Keratinocyte (primary cell): ENCODE results near the gene SPATC1L. TPM values are rescaled to one million over a fixed set of nuclear protein-coding genes. Genes with fewer than 3 reads are reported as not detected.

Source experiments
- DNase-seq: peaks from one replicate; pipeline ENCODE4 v3.0.0-alpha.2; 2011; ENCODE audit warnings: low read depth, missing footprints, low spot score
- FAIRE-seq: peaks from 2 replicates; lab custom pipeline; 2011; peaks lifted over from hg19 to GRCh38; lab: Jason Lieb, UNC
- H2AFZ ChIP-seq: 2 replicates; pipeline ENCODE4 v1.6.0; 2012; ENCODE audit warnings: low read length, control low read depth, inconsistent platforms; ENCODE audit not compliant: control insufficient read depth
- H3K27ac ChIP-seq: 2 replicates; pipeline ENCODE4 v1.5.1; 2011; ENCODE audit warnings: low read length; ENCODE audit not compliant: control insufficient read depth, insufficient read depth
- H3K27me3 ChIP-seq: 3 replicates; pipeline ENCODE4 v1.6.0; 2011; ENCODE audit warnings: low read length; ENCODE audit not compliant: control insufficient read depth, insufficient read depth; ENCODE audit errors: extremely low read depth
- H3K36me3 ChIP-seq, 2 experiments: 2 replicates in 1 of 2; 3 replicates in 1 of 2; pipeline ENCODE4 v1.5.1; 2011; ENCODE audit warnings: low read length in 2 of 2, mild to moderate bottlenecking in 1 of 2; ENCODE audit not compliant: control insufficient read depth in 2 of 2, insufficient read depth in 2 of 2; ENCODE audit errors: extremely low read depth in 1 of 2
- H3K4me1 ChIP-seq: 3 replicates; pipeline ENCODE4 v1.5.1; 2011; ENCODE audit warnings: low read length; ENCODE audit not compliant: control insufficient read depth, insufficient read depth; ENCODE audit errors: extremely low read depth
- H3K4me2 ChIP-seq: 3 replicates; pipeline ENCODE4 v1.6.0; 2011; ENCODE audit warnings: low read depth, low read length; ENCODE audit not compliant: control insufficient read depth, insufficient read depth; ENCODE audit errors: extremely low read depth
- H3K4me3 ChIP-seq, 3 experiments: fragments of 200-600 bp in 1 of 3; sonication (generic) in 1 of 3; 2 replicates in 2 of 3; 3 replicates in 1 of 3; pipeline ENCODE4 v1.5.1; 2011 to 2016; ENCODE audit warnings: low read length in 3 of 3, mild to moderate bottlenecking in 3 of 3, control low read depth in 2 of 3, inconsistent platforms in 1 of 3, low read depth in 1 of 3, mixed read lengths in 1 of 3, mixed run types in 1 of 3, moderate library complexity in 1 of 3; ENCODE audit not compliant: control insufficient read depth in 2 of 3, insufficient read depth in 2 of 3; ENCODE audit errors: extremely low read depth in 1 of 3
- H3K79me2 ChIP-seq: 2 replicates; pipeline ENCODE4 v1.6.0; 2012; ENCODE audit warnings: low read length; ENCODE audit not compliant: control insufficient read depth, insufficient read depth
- H3K9ac ChIP-seq: 3 replicates; pipeline ENCODE4 v1.6.0; 2011; ENCODE audit warnings: low read length; ENCODE audit not compliant: control insufficient read depth, insufficient read depth; ENCODE audit errors: extremely low read depth
- H3K9me1 ChIP-seq: 3 replicates; pipeline ENCODE4 v1.6.0; 2011; ENCODE audit warnings: low read length; ENCODE audit not compliant: control insufficient read depth, insufficient read depth; ENCODE audit errors: extremely low read depth
- H3K9me3 ChIP-seq: 2 replicates; pipeline ENCODE4 v1.5.1; 2012; ENCODE audit warnings: low read depth, low read length; ENCODE audit not compliant: control insufficient read depth
- H4K20me1 ChIP-seq: 3 replicates; pipeline ENCODE4 v1.6.0; 2011; ENCODE audit warnings: low read length; ENCODE audit not compliant: control insufficient read depth, insufficient read depth; ENCODE audit errors: extremely low read depth
- EZH2 ChIP-seq: IDR thresholded peaks from one replicate; pipeline ENCODE4 v1.6.1; 2012; ENCODE audit warnings: inconsistent platforms, mild to moderate bottlenecking, low read length, moderate library complexity
- dilution Hi-C: fragments of 300-500 bp; cut with MboI; formaldehyde crosslinking; loops from one replicate; pipeline ENCODE4 v1.7.0; 2020; ENCODE audit warnings: low sequenced_read_pairs; ENCODE audit not compliant: extremely low pct_ligation_motif_present
- polyA plus RNA-seq, 5 experiments: library from polyadenylated mRNA; depleted of rRNA in 3 of 5; stranded (reverse) in 3 of 5; stranded (forward) in 1 of 5; unstranded in 1 of 5; fragments of >200 nt; gene quantifications; 1 replicate in 1 of 5; 2 replicates in 3 of 5; 3 replicates in 1 of 5; pipeline versions ENCODE4 v1.2.1 to v1.2.3, GENCODE V29; 2011 to 2012; ENCODE audit warnings: missing spikeins in 2 of 5, low read depth in 1 of 5, low replicate concordance in 1 of 5
- TF ChIP-seq, protein P1 (sequence below), 3 experiments: IDR thresholded peaks in 1 of 3; conservative IDR thresholded peaks in 1 of 3; optimal IDR thresholded peaks in 1 of 3; 2 replicates in 2 of 3; 3 replicates in 1 of 3; pipeline versions ENCODE3 to v1.5.1; 2011; ENCODE audit warnings: low read length in 3 of 3, mild to moderate bottlenecking in 3 of 3, moderate library complexity in 2 of 3, control low read depth in 1 of 3, inconsistent platforms in 1 of 3; ENCODE audit not compliant: insufficient read depth in 2 of 3; ENCODE audit errors: extremely low read depth in 1 of 3

SPATC1L gene
- polyA plus RNA-seq, 1 donor (not counting 4 experiments of a cell fraction or from before 2014, with no cell fraction given), result 1.3 TPM

- H3K79me2 ChIP-seq, result peaks cover 15% of the 10 kb centered on the region
- peaks cover 2% of the 10 kb centered on the region for H4K20me1 ChIP-seq
- no peak overlapping the region for H3K27ac ChIP-seq
- dilution Hi-C loops, result no loop called here
- FAIRE-seq (no peak), DNase-seq (no peak)
- H2AFZ ChIP-seq, result no peak overlapping the region
- peaks cover 54 to 56% of the 10 kb centered on the region in 2 experiments for H3K36me3 ChIP-seq
- peaks cover 3% of the 10 kb centered on the region for H3K4me1 ChIP-seq
- H3K9me1 ChIP-seq, result no peaks in the 10 kb centered on the region
- H3K9ac ChIP-seq, result no peak overlapping the region
- no peaks in the 10 kb centered on the region for H3K9me3 ChIP-seq
- TF ChIP-seq, protein P1, sequence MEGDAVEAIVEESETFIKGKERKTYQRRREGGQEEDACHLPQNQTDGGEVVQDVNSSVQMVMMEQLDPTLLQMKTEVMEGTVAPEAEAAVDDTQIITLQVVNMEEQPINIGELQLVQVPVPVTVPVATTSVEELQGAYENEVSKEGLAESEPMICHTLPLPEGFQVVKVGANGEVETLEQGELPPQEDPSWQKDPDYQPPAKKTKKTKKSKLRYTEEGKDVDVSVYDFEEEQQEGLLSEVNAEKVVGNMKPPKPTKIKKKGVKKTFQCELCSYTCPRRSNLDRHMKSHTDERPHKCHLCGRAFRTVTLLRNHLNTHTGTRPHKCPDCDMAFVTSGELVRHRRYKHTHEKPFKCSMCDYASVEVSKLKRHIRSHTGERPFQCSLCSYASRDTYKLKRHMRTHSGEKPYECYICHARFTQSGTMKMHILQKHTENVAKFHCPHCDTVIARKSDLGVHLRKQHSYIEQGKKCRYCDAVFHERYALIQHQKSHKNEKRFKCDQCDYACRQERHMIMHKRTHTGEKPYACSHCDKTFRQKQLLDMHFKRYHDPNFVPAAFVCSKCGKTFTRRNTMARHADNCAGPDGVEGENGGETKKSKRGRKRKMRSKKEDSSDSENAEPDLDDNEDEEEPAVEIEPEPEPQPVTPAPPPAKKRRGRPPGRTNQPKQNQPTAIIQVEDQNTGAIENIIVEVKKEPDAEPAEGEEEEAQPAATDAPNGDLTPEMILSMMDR (optimal IDR thresholded peaks at IDR 0.05 in 1 of 3, IDR thresholded peaks at IDR 0.05 in 1 of 3, conservative IDR thresholded peaks at IDR 0.05 in 1 of 3; ENCODE audit: extremely low read depth in 1 of 3, insufficient read depth in 2 of 3, low read length in 3 of 3), result no peak
- no peaks in the 10 kb centered on the region for H3K27me3 ChIP-seq
- H3K4me2 ChIP-seq, result no peak overlapping the region
- no peak overlapping the region for H3K4me3 ChIP-seq
Measured at GRCh38 chr21:46195595-46196195, 11.4 kb upstream of the SPATC1L start.

GRCh38 chr21:46194374-46195334, 10.4 kb upstream of the SPATC1L start:
- Histone ChIP-seq H3K4me2 (no peak overlapping the region), H3K4me1 (peaks cover 10% of the 10 kb centered on the region), H3K9ac (no peak overlapping the region), H3K27ac (no peak overlapping the region), H3K4me3 (no peak overlapping the region), H3K9me1 (no peaks in the 10 kb centered on the region), H3K27me3 (no peaks in the 10 kb centered on the region), H3K36me3 (peaks cover 57 to 59% of the 10 kb centered on the region in 2 experiments), H3K79me2 (peaks cover 10% of the 10 kb centered on the region), H2AFZ (no peak overlapping the region), H3K9me3 (no peaks in the 10 kb centered on the region), H4K20me1 (peaks cover 4% of the 10 kb centered on the region)
- FAIRE-seq (no peak), DNase-seq (no peak)
- TF ChIP-seq EZH2, result no peak
- TF ChIP-seq, protein P1 (optimal IDR thresholded peaks at IDR 0.05 in 1 of 3, IDR thresholded peaks at IDR 0.05 in 1 of 3, conservative IDR thresholded peaks at IDR 0.05 in 1 of 3; ENCODE audit: extremely low read depth in 1 of 3, insufficient read depth in 2 of 3, low read length in 3 of 3), result no peak
- dilution Hi-C loops, result no loop called here
